H1 (cell line): Measurements from ENCODE around the gene ALDH3A1.

Experiments
- EZH2 ChIP-seq: fragments of 200-600 bp; sonication (generic); IDR thresholded peaks from 2 replicates; pipeline ENCODE4 v1.7.1; 2012; ENCODE audit warnings: low read depth, mild to moderate bottlenecking, moderate library complexity, low read length, inconsistent platforms; ENCODE audit not compliant: severe bottlenecking
- TF ChIP-seq, protein P1 (sequence below), 3 experiments: IDR thresholded peaks; 1 replicate in 2 of 3; 2 replicates in 1 of 3; pipeline versions ENCODE4 v1.5.1 to v1.6.1; 2011; ENCODE audit warnings: low read length in 3 of 3, mild to moderate bottlenecking in 3 of 3, inconsistent platforms in 2 of 3, low read depth in 1 of 3, moderate library complexity in 1 of 3; ENCODE audit not compliant: insufficient read depth in 1 of 3; ENCODE audit errors: control extremely low read depth in 1 of 3

DNA sequence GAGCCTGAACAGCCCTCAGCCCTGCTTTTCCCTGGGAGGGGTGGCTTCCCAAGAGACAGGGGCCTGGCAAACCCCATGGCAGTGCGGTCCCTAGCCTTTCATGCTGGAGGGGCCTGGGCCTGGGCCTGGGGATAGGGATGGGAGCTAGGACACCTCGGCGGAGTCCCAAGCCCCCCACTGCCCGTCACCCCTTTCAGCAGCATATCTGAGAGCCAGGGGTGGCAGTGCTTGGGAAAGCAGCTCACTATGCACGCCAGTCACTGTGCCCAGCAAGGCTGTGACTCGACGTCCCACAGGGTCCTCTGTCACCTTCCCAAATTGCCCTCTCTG, 31.1 kb downstream of the ALDH3A1 start:
- TF ChIP-seq, protein P1, sequence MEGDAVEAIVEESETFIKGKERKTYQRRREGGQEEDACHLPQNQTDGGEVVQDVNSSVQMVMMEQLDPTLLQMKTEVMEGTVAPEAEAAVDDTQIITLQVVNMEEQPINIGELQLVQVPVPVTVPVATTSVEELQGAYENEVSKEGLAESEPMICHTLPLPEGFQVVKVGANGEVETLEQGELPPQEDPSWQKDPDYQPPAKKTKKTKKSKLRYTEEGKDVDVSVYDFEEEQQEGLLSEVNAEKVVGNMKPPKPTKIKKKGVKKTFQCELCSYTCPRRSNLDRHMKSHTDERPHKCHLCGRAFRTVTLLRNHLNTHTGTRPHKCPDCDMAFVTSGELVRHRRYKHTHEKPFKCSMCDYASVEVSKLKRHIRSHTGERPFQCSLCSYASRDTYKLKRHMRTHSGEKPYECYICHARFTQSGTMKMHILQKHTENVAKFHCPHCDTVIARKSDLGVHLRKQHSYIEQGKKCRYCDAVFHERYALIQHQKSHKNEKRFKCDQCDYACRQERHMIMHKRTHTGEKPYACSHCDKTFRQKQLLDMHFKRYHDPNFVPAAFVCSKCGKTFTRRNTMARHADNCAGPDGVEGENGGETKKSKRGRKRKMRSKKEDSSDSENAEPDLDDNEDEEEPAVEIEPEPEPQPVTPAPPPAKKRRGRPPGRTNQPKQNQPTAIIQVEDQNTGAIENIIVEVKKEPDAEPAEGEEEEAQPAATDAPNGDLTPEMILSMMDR (IDR thresholded peaks at IDR 0.05; ENCODE audit: control extremely low read depth in 1 of 3, insufficient read depth in 1 of 3, low read depth in 1 of 3, low read length in 3 of 3): no peak
- no peak for TF ChIP-seq EZH2
